Measurements from ENCODE around the gene BEST1.

DNA sequence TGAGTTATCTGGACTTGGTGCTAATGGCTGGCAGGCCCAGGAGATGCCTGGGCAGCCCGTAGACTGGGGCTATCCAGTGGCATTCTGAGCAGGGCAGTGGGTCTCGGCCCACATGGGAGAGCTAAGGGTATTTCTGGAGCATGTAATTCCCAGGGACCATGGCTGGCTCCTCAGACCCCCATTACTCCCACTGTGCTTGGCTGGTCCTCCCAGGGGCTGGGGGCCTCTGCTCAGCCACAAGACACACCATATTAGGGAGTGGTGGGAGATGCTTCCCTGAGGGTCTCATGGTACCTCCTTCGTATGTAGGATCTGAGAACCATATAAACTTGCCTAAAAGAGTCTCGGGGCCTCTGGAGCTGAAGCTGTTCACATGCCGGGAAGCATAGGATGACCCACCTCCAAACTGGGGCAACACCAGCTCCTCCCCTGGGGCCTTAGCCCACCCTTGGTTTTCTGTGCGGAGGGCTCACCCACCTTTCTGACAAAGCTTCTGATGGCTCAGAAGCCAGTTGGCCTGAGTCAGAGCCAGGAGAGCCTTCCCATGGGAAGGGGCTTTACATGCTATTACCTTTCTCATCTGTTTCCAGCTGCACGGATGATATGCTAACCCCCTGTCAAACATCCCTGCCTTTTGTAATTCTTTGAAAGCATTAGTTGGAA is 26.8 kb downstream of the BEST1 start:
- TF ChIP-seq, protein P1, sequence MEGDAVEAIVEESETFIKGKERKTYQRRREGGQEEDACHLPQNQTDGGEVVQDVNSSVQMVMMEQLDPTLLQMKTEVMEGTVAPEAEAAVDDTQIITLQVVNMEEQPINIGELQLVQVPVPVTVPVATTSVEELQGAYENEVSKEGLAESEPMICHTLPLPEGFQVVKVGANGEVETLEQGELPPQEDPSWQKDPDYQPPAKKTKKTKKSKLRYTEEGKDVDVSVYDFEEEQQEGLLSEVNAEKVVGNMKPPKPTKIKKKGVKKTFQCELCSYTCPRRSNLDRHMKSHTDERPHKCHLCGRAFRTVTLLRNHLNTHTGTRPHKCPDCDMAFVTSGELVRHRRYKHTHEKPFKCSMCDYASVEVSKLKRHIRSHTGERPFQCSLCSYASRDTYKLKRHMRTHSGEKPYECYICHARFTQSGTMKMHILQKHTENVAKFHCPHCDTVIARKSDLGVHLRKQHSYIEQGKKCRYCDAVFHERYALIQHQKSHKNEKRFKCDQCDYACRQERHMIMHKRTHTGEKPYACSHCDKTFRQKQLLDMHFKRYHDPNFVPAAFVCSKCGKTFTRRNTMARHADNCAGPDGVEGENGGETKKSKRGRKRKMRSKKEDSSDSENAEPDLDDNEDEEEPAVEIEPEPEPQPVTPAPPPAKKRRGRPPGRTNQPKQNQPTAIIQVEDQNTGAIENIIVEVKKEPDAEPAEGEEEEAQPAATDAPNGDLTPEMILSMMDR (conservative IDR thresholded peaks at IDR 0.05): no peak
- TF ChIP-seq EZH2 (IDR thresholded peaks at IDR 0.05; ENCODE audit: low read depth): no peak

All from PC-9 (cell line).